Amniotic epithelial cell (primary cell): ENCODE measurements around the gene SLC12A7.
"Not testable (repeated sequence)": the region's sequence is repeated elsewhere in the genome, so short reads cannot be mapped to it uniquely, and the experiment has no call there.

Source experiments
- DNase-seq: peaks from one replicate; pipeline ENCODE4 v3.0.0-alpha.2; 2010; ENCODE audit warnings: low read depth

Gene SLC12A7

GRCh38 chr5:1034986-1035385 lies 76.9 kb downstream of the SLC12A7 start:
- DNase-seq: no peak

GRCh38 chr5:1034421-1034905 lies 77.4 kb downstream of the SLC12A7 start:
- no peak for DNase-seq

GRCh38 chr5:1033606-1034420 lies 78.0 kb downstream of the SLC12A7 start:
- no peak for DNase-seq

GRCh38 chr5:1033178-1033577 lies 78.7 kb downstream of the SLC12A7 start:
- no peak for DNase-seq

- DNase-seq: no peak
Observed at GRCh38 chr5:1032551-1033027, 79.3 kb downstream of the SLC12A7 start.

- DNase-seq: no peak
Observed at GRCh38 chr5:1032011-1032410, 79.9 kb downstream of the SLC12A7 start.

GRCh38 chr5:1031306-1031959 lies 80.4 kb downstream of the SLC12A7 start:
- DNase-seq: no peak

- DNase-seq: no peak
Observed at GRCh38 chr5:1030801-1031271, 81.0 kb downstream of the SLC12A7 start.

GRCh38 chr5:1029945-1030625 lies 81.8 kb downstream of the SLC12A7 start:
- no peak for DNase-seq

- no peak for DNase-seq
Observed at GRCh38 chr5:1029282-1029944, 82.5 kb downstream of the SLC12A7 start.

- DNase-seq: no peak
Observed at GRCh38 chr5:1028481-1029281, 83.2 kb downstream of the SLC12A7 start.

GRCh38 chr5:1027631-1028441 lies 84.0 kb downstream of the SLC12A7 start:
- no peak for DNase-seq

- no peak for DNase-seq
Observed at GRCh38 chr5:1026700-1027621, 84.9 kb downstream of the SLC12A7 start.

- DNase-seq: not testable (repeated sequence)
Observed at GRCh38 chr5:1021969-1022336, 89.9 kb downstream of the SLC12A7 start.

GRCh38 chr5:1021136-1021968 lies 90.5 kb downstream of the SLC12A7 start:
- DNase-seq: no peak

- no peak for DNase-seq
Observed at GRCh38 chr5:1020452-1020961, 91.4 kb downstream of the SLC12A7 start.

GRCh38 chr5:1019001-1019905 lies 92.6 kb downstream of the SLC12A7 start:
- DNase-seq: no peak
